GM19372 (cell line): ENCODE data around the gene BUD13.
"Not testable (repeated sequence)": the region's sequence is repeated elsewhere in the genome, so short reads cannot be mapped to it uniquely, and the experiment has no call there.

ENCODE experiments used
- ATAC-seq: cut with Tn5 transposase; IDR thresholded peaks from one replicate; pipeline ENCODE4 v1.9.1; 2021; ENCODE audit warnings: mild to moderate bottlenecking, low read depth, moderate library complexity; ENCODE audit not compliant: unreplicated experiment

The BUD13 gene

GRCh38 chr11:116771935-116772334 is 852 bp downstream of the BUD13 start:
- no peak for ATAC-seq

GRCh38 chr11:116762132-116762531 is 10.7 kb downstream of the BUD13 start:
- ATAC-seq, result no peak

GRCh38 chr11:116756044-116756443 is 16.7 kb downstream of the BUD13 start:
- ATAC-seq, result not testable (repeated sequence)

DNA sequence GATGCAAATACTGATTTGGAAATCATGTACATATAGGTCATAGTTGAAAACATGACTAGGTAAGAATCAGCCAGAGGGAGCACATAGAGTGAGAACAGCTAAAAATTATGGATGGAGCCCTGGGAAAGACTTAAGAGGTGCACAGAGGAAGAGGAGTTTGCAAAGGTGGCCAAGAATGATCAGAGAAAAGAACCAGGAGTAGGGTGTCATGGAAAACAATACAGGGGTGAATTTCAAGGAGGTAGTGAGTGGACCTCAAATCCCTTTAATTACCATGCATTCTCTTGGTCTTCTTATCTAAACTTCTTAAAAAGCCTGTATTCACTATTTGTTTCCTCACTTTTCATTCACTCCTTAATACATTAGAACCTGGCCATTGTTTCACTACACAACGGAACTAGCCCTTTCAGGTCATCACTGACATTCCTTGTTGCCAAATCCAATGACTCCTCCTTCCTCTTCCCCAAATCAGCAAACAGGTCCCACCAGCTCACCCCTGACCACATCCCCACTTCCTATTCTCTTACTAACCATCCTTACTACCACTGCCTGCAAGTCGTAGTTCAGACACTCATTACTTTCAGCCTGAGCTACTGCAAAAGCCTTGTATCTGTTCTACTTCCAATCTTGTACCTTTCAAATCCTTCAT is 22.6 kb downstream of the BUD13 start:
- ATAC-seq, result no peak

GRCh38 chr11:116742104-116742503 is 30.7 kb downstream of the BUD13 start:
- no peak for ATAC-seq

- ATAC-seq, result no peak
Measured at GRCh38 chr11:116740741-116741140, 32.0 kb downstream of the BUD13 start.

DNA sequence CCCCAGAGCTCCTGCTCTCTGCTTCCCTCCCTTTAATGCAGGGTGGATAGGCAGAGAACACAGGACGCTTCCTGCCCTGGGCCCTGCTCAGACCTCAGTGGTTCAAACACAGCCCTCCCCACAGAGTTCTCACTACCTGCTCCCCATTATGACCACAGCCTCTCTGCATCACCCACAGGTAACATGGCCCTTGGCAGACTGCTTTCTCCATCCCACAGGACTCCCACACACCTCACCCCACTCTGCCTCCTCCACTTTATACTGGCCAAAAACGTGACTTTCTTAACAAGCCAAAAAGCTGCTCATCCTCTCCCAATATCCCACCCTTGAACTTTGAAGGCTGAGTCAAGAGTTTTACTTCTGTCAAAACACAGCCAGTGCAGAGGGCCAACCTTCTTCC is 33.8 kb downstream of the BUD13 start:
- no peak for ATAC-seq

DNA sequence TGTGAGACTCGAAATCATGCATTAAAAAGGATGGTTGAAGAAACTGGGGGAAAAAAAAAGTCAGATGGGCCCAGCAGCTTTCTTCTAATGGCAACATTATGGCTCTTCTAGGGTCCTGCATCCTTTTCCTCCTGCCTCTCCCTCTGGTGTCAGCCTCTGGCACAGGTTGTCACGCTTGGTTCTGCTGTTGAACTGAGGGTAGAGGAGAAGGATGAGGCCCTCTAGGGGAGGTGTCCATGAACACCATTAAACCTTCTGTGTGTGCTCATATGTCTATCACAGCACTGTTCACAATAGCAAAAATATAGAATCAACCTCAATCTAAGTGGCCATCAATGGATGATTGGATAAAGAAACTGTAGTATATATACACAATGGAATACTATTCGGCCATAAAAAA is 36.0 kb downstream of the BUD13 start:
- ATAC-seq, result no peak

- no peak for ATAC-seq
Measured at GRCh38 chr11:116733969-116734508, 38.7 kb downstream of the BUD13 start.

DNA sequence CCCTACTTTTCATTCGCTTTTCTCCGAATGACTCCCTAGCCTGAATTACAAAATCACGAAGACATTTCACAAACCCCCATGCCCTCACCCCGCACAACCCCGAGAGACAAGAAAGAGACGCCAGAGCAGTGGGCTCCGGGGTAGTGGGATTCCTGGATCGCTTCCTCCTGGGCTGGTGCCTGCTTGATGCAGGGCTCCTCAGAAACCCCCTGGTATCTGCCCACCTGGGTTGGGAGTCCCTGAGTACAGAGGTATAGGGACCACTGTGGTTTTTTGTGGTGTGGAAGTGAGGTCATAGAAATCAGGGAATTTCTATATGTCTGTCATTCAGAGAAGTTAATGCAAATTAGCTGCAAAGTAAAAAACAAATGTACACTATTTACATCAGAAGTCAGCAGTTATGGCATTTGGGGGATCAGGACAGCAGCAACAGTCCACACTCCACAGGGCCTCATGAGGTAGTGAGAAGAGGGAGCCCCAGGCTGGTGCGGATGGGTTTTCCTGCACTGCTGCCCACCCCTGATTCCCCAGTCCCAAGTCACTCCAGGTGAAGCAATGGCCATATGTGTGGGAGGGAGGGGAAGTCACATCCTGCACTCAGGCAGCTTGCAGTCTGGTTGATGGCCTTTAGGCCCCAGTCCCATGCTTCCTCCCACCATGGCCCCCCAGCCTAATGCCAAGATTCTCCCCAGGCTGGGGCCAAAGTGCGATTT is 39.6 kb downstream of the BUD13 start:
- ATAC-seq, result no peak

DNA sequence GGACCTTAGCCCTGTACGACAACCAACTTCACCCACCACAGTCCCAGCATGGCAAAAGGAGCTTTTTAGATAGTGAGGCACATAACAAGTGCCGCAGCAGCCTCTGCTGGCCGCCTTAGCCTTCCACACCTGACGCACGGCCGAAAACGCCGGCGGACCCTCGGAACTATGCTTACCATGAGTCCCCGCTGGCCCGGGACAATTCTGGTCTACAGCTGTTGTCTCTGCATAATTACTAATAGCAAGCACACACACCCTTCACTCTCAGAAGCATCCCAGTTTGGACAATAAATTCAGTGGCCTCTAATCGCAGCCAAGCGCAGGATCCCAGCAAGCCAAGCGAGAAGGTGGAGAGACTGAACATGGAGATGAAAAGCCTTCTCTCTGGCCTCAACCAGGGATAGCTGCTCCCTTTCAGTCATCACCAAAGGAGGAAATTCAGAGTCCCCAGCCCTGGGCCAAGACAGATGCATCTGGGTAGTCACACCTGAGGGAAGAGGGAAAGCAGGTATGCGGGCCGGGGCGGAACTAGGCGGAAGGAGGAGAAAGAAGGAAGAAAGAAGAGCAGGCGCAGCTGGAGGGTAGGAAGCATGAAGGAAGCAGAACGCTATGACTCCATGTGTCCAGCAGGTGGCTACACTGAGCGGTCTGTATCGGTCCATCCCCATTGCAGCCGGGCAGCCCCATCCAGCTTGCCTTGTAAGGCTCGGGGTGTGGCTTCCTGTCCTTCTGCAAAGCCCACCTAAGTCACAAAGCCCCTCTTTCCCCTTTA is 40.3 kb downstream of the BUD13 start:
- peak; percentile 76 for ATAC-seq

DNA sequence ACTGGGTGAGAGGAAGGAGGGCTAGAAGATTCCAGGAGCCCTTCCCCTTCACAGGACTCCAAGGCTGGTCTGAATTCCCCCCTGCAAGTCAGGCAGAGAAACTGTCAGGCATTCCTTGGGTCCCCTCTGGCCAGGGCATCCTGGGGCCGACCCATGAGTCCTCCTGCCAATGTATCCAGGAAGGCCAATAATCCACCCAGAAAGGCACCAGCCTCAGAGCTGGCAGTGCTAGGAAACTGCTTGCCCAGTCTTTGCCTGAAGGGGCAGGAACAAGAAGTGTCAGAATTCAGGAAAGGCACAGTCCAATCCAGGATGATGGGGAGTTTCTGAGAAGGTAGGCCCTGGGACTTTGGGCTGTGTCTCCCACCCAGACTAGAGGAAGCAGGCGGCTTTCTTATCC is 41.0 kb downstream of the BUD13 start:
- ATAC-seq, result no peak

DNA sequence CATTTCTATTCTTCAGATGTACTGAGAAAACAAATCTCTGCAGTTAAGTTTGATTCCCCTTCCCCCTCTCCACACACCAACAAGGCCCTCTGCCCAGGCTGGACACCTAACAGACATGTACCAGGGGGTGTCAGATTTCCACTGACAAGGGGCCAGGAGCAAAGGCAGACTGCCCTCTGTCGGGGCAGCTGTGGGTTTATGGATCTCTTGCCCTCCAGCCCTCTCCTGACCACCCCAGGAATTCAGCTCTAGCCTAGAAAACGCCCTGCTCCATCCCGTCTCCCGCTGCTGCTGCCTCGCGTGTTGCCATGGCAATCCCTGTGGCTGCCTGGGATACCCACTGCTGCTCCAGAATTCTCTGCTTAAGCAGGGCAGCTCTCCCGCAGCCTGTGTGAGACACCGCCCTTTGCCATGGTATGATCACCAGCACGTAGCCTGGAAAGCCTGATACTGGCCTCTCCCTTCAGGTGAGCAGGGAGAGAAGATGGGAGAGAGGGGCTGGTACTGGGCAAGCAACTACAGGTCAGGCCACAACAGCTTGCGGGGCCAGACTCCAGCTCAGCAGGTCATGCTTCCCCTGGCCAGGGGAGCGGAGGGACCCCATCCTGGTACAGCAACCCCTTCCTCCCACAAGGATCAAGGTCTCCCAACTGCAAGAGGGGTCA is 41.6 kb downstream of the BUD13 start:
- no peak for ATAC-seq

- no peak for ATAC-seq
Measured at GRCh38 chr11:116730601-116731000, 42.2 kb downstream of the BUD13 start.

DNA sequence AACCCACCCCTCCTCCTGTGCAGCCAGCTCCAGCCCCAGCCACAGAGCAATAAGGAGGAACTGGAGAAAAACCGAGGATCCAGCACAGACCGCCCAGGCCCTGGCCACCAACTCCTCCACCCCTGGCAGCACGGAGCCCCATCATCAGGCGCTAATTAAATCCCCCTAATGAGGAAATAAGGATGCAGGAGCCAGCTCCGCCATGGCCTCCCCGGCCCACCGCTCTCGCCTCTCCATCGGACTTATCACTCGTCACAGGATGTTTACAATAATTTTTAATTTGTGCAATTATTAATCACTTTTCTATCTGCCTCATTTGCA is 42.6 kb downstream of the BUD13 start:
- no peak for ATAC-seq

DNA sequence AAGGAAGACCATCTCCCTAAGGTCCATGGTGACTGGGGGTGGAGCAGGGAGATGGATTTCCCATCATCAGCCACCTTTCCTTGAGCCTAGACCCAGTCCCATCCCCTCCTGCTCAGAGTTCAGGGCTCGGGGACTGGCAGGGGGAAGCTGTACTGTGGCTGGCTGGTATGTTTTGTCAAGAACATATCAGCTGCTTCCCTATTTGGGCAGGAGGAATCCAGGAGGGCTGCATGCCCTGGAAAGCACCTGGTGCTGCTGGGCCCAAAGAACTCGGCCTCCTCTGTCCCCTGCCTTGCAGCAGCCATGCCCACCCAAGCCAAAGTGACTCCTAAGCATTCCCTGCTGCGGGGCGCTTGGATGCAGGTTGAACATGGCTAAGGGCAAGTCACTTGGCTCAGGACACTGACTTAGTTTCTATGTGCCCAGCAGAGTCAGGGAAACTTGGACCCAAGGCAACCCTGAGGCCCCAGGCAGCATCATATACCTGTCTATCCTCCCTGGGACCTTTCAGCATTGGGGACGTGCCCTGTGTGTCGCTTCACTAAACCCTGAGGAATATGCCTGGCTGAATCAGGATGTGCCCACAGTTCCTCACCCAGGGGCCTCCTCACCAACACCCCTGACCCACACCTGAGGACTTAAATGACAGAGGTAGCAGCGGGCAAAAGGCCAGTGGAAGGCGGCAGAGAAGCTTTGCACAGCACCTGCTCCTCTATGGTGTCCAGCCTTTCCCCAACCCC is 43.1 kb downstream of the BUD13 start:
- ATAC-seq, result no peak

- no peak for ATAC-seq
Measured at GRCh38 chr11:116727990-116728389, 44.8 kb downstream of the BUD13 start.

DNA sequence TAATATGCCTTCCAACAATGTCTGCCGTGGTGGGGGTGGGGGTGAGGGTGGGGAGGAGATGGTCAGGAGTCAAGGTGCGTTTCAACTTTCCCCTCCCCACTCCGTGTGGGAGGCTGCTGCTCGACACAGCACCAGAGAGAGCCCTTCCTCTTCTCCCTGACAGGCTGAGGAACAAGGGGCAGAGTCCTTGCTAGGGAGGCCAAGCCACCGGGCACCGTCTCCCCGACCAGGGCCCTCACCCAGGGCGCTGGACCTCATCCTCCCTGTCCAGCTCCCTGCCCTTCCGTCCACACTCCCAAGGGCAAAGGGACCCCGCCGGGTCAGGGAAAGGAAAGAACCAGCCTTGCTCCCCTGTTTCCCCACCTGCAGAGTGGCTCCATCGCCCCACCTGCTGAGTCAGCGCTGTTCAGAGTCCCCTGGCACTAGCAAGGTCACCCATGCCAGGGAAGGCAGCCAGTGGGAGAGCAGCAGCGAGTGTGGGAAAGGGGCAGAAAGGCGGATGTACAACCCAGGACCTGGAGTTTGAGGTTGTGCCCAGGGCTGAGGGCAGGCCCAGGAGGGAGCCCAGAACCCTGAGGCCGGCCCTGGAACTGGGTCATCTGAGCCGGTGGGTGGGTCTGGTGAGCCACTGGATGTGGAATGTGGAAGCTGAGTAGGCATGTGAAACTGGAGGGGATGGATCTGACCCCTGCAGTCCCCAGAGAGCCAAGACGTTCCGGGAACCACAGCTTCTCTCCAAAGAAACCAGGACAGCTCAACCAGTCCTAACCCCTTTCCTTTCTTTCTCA is 47.2 kb downstream of the BUD13 start:
- ATAC-seq, result no peak

DNA sequence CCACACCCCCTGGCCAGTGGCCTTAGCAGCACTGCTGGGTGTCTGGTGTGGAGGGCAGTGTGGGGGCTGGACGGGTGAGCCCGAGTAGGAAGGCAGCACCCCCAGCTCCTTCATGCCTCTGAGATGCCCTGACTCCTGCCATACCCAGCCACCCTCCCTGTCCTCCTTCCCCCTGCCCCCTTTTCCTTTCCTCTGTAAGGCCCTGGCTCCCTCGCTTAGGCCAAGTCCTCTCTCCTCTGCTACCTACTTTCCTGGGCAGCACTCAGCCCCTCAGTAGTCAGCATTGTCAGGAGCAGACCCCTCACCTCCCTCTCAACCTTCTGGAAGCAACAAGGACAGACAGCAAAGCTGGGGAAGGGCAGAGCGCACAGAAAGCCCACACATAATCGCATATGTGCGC is 48.0 kb downstream of the BUD13 start:
- no peak for ATAC-seq

GRCh38 chr11:116723511-116723910 is 49.3 kb downstream of the BUD13 start:
- ATAC-seq, result no peak
